HG03097 (cell line): Measurements from ENCODE around the gene COG3.

Experiments
- ATAC-seq: cut with Tn5 transposase; IDR thresholded peaks from one replicate; pipeline ENCODE4 v1.9.1; 2021; ENCODE audit not compliant: unreplicated experiment, low FRiP score

Gene COG3

GRCh38 chr13:45500492-45501174, 35.9 kb downstream of the COG3 start:
- no peak for ATAC-seq

GRCh38 chr13:45501175-45501526, 36.4 kb downstream of the COG3 start:
- no peak for ATAC-seq

- no peak for ATAC-seq
These were observed 38.9 kb downstream of the COG3 start for GRCh38 chr13:45503658-45504057.

GRCh38 chr13:45506811-45507210, 42.1 kb downstream of the COG3 start:
- ATAC-seq: no peak

GRCh38 chr13:45508776-45509175, 44.0 kb downstream of the COG3 start:
- no peak for ATAC-seq

- ATAC-seq: no peak
These were observed 45.9 kb downstream of the COG3 start for GRCh38 chr13:45510672-45511071.

- no peak for ATAC-seq
These were observed 46.8 kb downstream of the COG3 start for GRCh38 chr13:45511310-45512097.

- no peak for ATAC-seq
These were observed 47.4 kb downstream of the COG3 start for GRCh38 chr13:45512098-45512496.

GRCh38 chr13:45516757-45517156, 52.0 kb downstream of the COG3 start:
- ATAC-seq: no peak

- ATAC-seq: no peak
These were observed 53.9 kb downstream of the COG3 start for GRCh38 chr13:45518525-45519245.

- no peak for ATAC-seq
These were observed 54.8 kb downstream of the COG3 start for GRCh38 chr13:45519493-45519892.

- no peak for ATAC-seq
These were observed 56.6 kb downstream of the COG3 start for GRCh38 chr13:45521297-45521696.

GRCh38 chr13:45522571-45522970, 57.8 kb downstream of the COG3 start:
- ATAC-seq: no peak

GRCh38 chr13:45527699-45528462, 63.1 kb downstream of the COG3 start:
- ATAC-seq: no peak

- no peak for ATAC-seq
These were observed 65.0 kb downstream of the COG3 start for GRCh38 chr13:45529758-45530157.

GRCh38 chr13:45534604-45535003, 69.9 kb downstream of the COG3 start:
- ATAC-seq: no peak

GRCh38 chr13:45536224-45536623, 71.5 kb downstream of the COG3 start:
- ATAC-seq: no peak

GRCh38 chr13:45537516-45537915, 72.8 kb downstream of the COG3 start:
- no peak for ATAC-seq

GRCh38 chr13:45538382-45538781, 73.6 kb downstream of the COG3 start:
- no peak for ATAC-seq

GRCh38 chr13:45540195-45540594, 75.5 kb downstream of the COG3 start:
- no peak for ATAC-seq

- no peak for ATAC-seq
These were observed 76.1 kb downstream of the COG3 start for GRCh38 chr13:45540864-45541263.
